Measurements from ENCODE around the gene PTPRJ.
A peak's percentile ranks its signal among the peaks of the same experiment; 100 is the strongest.
"Not testable (repeated sequence)": the region's sequence is repeated elsewhere in the genome, so short reads cannot be mapped to it uniquely, and the experiment has no call there.

The PTPRJ gene

DNA sequence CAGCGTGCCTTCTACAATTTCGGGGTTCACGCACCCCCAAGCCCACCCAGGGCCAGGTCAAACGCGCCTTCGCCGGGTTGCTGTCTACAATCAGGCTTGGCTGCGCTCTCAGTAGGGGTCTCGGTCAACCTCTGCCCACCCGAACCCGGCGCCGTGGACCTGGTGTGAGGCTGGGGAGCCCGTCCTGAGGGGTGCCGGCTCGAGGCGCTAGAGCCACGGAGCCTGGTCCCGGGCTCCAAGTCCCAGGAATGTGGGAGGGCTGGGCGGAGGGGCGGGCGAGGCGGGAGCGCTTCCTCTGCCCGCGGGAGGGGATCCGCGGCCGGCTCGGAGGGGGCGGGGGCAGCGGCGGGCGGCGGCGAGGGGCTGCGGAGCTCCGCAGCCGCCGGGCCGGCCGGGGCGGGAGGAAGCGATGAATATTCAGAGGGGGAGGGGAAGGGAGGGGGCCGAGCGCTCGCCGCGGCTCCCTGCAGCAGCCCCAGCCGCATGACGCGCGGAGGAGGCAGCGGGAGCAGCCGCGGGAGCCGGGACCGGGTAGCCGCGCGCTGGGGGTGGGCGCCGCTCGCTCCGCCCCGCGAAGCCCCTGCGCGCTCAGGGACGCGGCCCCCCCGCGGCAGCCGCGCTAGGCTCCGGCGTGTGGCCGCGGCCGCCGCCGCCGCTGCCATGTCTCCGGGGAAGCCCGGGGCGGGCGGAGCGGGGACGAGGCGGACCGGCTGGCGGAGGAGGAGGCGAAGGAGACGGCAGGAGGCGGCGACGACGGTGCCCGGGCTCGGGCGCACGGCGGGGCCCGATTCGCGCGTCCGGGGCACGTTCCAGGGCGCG is at the start of gene PTPRJ:
TSS of gene PTPRJ (plus strand) at position 472 of the 819 bp plus-strand sequence. CDS start 354 bp downstream, outside the sequence.
- peak; percentile 25 to 61 for DNase-seq (ENCODE audit: low read depth in 1 of 2, low spot score in 1 of 2)

DNA sequence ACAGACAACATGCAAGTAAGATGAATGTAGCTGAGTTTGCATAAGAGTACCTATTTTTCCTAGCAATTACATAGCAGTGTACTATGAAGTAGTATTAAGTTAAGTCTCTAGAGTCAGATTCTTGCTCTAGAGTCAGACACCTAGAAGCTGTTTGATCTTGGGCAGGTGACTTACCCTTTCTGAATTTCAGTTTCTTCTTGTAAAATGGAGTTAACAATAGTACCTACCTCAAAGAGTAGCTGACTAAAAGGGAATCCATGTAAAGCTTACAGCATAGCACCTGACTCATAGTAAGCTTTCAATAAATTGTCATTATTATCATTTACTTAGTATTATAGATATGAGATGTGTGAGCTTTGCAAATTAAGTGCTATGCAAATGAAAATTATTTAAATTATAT is 47.8 kb upstream of the PTPRJ start:
- no peak for DNase-seq (ENCODE audit: low read depth in 1 of 2, low spot score in 1 of 2)

DNA sequence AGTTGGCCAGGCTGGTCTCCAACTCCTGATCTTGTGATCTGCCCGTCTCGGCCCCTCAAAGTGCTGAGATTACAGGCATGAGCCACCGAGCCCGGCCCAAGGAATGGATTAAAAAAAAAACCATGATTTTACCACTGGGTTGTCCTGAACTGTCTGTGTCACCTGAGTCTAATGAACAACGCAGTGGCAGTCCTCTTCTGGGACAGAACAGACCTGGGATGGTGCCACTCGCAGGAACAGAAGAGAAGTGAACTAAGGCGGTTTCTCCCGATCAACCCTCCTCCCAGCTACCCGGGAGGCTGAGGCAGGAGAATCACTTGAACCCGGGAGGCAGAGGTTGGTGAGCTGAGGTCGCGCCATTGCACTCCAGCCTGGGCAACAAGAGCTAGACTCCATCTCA is 46.6 kb upstream of the PTPRJ start:
- not testable (repeated sequence) for DNase-seq (ENCODE audit: low read depth in 1 of 2, low spot score in 1 of 2)

DNA sequence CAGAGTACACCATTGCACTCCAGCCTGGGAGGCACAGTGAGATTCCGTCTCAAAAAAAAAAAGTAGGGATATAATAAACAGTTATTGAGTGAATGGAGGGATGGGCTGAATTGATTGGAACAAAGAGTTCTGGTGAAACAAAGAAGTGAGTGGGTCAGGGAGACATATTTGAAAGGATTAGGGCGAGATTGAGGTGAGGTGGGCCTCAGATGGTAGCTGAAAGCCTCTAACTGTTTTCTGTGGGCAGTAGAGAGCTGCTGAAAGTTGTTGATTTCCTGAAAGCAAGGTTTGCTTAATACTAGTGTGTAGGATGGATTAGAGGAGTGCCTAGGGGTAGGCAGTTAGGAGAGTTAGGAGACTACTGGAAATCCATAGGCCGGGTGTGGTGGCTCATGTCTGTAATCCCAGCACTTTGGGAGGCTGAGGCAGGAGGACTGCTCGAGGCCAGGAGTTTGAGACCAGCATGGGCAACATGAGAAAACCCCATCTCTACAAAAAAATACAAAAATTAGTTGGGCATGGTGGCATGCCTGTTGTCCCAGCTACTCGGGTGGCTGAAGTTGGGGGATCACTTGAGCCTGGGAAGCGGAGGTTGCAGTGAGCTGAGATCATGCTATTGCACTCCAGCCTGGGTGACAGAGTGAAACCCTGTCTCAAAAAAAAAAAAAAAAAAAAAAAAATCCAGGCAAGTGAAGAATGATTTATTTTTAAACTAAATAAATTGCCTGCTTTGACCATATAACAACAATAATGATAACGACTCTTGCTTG is 41.4 kb upstream of the PTPRJ start:
- DNase-seq (ENCODE audit: low read depth in 1 of 2, low spot score in 1 of 2) = no peak

DNA sequence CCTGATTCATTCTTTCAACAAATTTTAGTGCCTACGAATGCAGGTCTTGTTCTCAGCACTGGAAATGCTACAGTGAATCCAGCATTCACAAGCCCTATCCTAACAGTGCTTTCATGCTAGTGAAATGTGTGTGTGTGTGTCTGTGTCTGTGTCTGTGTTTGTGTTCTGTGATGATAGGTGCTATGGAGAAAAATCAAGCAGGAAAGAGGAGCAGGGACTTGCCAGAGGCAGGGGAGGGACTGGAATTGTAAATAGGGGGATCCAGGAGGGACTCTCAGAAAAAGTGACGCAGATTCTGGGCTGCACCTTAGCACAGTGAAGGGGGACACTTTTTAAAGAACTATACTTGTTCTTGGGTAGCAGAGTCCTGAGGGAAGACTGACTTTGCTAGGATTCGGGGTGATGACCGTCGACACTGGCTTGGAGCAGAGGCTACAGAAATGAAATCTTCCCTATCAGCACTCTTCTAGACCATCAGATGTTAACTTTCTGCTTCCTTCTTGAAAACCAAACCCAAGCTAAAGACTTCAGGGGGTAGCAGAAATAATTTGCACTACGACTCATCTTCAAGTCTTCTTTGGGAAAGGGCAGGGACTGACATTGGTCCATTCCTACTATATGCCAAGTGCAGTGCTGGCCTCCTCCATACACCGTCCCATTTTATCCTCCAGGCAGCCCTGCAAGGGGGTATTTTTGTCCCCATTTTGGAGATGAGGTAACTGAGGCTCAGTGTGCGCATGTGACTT is 39.3 kb upstream of the PTPRJ start:
- DNase-seq (ENCODE audit: low read depth in 1 of 2, low spot score in 1 of 2) = no peak

DNA sequence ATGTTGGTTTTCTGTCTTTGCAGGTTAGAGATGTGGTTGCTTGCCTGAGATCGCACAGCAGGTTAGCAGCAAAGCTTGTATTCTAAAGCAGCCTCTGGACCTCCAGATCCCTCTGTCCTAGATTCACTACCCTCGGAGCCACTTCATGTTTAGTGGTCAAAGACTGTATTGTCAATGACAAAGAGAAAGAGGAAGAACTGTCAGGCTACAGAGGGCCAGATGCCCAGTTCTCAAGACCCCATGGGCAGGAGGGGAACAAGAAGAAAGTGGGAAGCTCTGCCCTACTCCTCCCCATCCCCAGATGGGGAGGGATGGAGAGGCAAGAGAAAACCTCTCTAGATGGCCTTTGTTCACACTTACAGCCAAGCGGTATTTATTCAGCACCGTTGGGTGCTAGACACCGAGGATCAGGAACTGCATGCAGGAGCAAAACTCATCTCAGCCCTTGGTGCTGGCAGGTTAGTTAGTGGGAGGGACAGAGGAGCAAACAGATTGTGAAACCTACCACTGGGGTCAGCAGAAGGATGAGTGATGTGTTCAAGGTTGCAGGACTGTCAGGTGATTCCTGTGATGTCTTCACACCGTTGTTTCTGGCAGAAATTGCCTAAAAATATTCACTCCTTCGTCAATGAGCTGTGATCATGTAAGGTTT is 38.3 kb upstream of the PTPRJ start:
- DNase-seq (ENCODE audit: low read depth in 1 of 2, low spot score in 1 of 2) = no peak

DNA sequence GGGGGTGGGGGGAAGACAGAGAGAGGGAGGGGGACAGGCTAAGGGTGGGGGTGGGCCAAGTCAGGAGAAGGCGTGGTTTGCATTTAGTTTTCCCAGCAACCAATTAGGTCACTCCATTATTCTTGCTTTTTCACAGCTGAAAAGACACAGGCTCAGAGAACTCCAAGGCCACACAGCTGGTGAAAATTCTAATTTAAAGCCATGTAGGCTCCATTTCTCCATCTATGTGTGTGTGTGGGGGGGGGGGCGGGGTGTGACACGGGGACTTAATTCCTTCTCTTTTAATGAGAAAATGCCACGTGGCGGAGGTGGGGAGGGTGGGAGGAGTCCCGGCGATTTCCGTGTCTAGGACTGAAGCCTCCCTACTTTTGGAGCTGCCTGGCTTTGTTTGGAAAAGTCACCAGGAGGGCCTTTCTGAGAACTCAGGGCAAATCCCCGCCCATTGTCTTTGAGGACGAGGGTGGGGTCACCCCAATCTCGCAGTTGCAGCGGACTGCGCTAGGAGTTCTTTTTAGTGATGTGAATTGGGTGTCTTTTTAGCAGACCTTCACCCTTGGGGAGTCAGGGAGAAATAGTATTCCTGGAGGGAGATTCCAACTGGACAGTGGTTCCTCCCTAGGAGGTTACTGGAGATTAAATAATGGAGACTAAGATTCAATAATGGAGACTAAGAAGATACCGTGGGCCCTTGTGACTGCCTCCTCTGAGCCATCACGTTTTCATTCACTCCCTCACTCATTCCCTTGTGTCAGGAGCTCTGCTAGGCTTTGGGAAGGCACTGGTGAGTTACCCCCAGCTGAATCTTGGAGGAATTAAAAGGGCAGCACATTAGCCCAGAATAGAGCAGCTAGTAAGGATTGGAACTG is 36.4 kb upstream of the PTPRJ start:
- DNase-seq (ENCODE audit: low read depth in 1 of 2, low spot score in 1 of 2) = no peak

DNA sequence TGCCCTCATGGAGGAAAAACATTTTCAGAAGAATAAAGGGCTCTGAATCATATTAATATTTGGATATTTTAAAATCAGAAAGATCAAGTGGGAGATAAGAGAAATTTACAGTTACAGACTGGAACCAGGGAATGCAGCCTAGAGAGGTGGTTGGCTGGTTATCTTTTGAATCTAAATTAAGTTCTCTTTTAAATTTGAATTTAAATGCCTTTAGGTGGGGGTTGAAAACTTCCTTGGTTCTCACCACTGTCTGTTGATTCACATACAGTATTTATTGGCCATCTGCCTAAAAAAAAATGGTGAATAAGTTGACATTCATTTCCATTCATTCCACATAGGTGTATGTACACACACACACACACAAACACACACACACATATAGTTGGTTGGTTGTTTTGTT is 35.7 kb upstream of the PTPRJ start:
- no peak for DNase-seq (ENCODE audit: low read depth in 1 of 2, low spot score in 1 of 2)

DNA sequence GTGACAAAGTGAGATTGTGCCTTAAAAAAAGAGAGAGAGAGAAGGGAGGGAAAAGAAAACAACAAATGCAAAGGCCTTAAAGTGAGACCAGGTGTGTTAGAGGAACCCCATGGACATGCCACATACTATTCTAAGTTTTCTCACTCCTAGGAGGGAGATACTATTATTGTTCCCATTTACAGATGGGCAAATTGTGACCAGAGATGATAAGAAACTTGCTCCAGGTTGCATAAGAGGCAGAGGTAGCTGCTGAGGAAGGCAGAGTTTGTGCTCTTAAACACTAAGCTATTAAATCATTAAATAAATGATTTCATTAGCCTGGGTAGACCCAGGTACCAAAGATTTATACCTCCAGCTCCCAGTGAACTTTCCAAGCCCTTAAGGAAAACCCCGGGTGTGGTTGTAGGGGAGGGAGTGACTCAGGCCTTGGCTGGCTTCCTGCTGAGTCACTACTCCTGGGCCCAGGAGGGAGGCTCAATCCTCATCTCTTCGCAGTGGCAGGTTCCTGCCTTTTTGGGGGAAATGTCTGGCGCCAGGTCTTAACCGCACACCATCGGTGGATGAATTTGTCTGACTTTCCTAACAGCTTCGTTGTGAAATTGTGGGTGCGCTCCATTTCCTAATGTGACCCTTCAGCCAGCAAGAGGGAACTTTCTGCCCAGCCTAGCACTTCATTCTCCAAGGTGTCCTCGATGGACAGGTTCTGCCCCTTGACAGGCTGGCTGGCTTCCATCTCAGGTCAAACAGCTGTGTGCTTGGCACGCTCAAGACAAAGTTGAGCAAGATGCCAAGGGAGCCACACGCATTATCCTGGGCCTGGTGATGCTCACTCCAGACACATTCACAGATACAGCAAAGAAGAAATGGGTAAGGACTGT is 33.4 kb upstream of the PTPRJ start:
- no peak for DNase-seq (ENCODE audit: low read depth in 1 of 2, low spot score in 1 of 2)

DNA sequence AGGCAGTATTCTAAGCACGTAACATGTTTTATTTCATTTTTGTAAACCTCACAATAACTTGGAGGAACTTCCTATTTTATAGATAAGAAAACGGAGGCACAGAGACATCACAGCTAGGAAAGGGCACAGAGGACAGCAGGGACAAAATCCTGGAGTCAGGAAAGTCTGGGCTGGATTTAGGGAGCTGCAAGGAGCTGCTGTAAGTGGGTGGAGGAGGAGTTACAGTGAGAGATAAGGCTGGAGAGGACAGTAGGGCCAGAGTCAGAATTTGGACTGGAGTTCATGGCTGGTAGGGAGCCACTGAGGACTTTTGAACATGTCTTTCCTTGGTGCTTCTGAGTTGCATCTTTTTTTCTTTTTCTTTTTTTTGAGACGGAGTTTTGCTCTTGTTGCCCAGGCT is 32.2 kb upstream of the PTPRJ start:
- no peak for DNase-seq (ENCODE audit: low read depth in 1 of 2, low spot score in 1 of 2)

DNA sequence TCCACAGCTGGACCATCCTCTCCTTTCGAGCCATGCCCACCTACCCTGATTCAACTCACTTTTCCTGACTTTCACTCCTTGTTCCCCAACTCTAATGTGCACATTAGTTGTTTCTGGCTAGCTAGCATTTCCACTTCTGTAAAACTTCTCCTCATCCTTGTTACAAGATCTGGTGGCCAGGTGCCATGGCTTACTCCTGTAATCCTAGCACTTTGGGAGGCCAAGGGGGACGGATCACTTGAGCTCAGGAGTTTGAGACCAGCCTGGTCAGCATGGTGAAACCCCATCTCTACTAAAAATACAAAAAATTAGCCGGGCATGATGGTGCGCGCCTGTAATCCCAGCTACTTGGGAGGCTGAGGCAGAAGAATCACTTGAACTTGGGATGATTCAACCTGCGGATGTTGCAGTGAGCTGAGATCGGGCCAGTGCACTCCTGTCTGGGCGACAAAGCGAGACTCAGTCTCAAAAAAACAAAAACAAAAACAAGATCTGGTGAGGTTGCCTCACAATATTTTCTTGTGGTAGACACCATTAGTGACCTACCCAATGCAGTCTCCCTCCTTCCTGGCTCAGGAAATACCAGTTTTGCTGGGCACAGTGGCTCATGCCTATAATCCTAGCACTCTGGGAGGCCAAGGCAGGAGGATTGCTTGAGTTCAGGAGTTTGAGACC is 31.2 kb upstream of the PTPRJ start:
- not testable (repeated sequence) for DNase-seq (ENCODE audit: low read depth in 1 of 2, low spot score in 1 of 2)

DNA sequence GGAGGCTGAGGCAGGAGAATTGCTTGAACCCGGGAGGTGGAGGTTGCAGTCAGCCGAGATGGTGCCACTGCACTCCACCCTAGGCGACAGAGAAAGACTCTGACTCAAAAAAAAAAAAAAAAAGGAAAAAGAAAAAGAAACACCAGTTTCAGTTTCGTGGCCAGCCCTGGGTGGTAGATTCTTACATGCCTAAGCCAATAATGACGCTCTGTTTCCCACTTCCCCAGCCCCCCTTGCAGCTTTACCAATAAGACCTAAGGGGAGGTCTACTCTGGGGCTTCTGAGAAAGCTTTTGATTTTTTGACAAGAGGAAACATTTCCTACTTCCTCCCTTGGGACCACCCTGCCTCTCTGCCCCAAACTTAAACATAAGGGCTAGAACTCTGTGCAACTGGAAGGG is 30.0 kb upstream of the PTPRJ start:
- DNase-seq (ENCODE audit: low read depth in 1 of 2, low spot score in 1 of 2) = peak in 1 of 2 donors; percentile 27

DNA sequence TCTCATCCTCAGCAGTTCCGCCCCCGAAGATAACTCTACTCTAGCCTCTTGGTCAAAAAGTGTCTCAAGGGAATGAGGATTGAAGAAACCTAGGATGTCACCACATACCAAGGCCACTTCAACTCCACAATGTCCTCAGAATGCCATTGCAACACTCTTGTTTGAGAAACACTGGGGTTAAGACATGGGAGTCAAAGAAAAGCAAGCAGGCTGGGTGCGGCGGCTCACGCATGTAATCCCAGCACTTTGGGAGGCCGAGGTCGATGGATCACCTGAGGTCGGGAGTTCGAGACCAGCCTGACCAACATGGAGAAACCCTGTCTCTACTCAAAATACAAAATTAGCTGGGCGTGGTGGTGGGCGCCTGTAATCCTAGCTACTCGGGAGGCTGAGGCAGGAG is 28.9 kb upstream of the PTPRJ start:
- DNase-seq (ENCODE audit: low read depth in 1 of 2, low spot score in 1 of 2) = not testable (repeated sequence)

DNA sequence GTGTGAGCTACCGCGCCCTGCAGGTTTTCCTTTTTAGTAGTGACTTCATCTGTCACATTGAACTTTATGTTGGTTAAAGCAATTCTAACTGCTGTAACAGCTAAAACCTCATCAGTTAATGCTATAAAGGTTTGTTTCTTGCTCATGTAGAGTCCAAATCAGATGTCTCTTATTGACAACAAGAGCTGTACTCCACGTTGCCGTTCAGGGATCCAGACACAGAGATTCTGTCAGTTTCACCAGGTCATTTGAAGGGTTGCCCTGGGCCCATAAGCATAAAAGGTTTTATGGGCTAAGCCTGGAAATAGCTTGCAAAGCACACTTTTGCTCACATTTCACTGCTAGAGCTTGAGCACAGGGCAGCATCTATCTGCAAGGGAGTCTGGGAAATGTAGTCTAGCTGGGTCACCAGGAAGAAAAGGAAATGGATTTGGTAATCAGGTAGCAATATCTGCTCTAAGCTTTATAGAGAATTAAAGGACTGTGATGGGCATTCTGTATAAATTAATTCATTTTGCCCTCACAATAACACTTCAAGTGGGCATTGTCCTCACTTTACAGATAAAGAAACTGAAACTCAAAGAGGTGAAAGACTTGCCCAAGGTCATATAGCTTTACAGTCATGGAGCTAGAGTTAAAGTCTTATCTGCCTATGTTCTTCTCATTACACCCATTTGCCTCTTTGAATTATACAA is 25.2 kb upstream of the PTPRJ start:
- no peak for DNase-seq (ENCODE audit: low read depth in 1 of 2, low spot score in 1 of 2)

DNA sequence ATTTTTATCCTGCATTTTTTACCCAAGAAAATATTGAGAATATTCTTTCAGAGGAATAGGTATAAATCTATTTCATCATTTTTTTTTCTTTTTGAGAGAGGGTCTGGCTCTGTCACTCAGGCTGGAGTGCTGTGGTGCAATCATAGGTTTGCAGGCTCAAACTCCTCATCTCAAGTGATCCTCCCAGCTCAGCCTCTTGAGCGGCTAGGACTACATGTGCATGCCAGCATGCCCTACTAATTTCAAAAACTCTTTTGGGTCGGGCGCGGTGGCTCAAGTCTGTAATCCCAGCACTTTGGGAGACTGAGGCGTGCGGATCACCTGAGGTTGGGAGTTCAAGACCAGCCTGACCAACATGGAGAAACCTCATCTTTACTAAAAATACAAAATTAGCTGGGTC is 20.3 kb upstream of the PTPRJ start:
- no peak for DNase-seq (ENCODE audit: low read depth in 1 of 2, low spot score in 1 of 2)

DNA sequence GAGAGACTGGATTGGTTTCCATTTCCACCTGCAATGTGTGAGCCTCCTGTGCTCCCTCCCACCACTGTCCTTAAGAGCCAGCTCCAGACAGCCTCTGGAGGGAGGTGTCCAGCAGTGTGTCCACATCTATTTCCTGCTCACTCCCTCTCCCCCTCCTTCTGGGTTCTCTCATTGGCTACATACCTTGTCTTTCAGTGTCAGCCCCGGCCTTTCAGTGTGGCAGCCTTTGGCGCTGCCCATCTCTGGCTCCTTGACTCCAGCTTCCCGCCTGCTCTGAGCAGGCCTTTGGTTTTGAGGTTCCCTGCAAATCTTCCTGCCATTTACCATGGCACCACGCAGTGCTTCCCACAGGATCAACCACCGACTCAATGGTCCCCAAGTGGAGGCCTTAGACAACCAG is 19.0 kb upstream of the PTPRJ start:
- DNase-seq (ENCODE audit: low read depth in 1 of 2, low spot score in 1 of 2) = no peak

DNA sequence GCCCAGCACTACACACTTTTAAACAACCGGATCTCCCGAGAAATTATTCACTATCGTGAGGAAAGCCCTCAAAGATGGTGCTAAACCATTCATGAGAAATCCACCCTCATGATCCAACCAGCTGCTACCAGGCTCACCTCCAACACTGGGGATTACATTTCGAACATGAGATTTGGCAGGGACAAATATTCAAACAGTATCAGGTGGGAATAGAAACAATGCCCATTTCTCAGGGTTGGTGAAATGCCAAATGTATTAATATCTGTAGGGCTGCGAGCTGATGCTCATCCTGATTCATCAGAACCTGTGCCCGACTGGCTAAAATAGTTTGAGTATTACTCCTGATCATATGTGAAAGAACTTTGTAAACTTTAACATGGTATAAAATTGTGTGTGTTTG is 15.8 kb upstream of the PTPRJ start:
- no peak for DNase-seq (ENCODE audit: low read depth in 1 of 2, low spot score in 1 of 2)

Measured in activated T-helper 1 cell treated with anti-CD3 and anti-CD28 coated beads, Interleukin-2, amount 50 U/mL, for 16 hours (primary cell).